ENCODE measurements around the gene ETFB.

DNA sequence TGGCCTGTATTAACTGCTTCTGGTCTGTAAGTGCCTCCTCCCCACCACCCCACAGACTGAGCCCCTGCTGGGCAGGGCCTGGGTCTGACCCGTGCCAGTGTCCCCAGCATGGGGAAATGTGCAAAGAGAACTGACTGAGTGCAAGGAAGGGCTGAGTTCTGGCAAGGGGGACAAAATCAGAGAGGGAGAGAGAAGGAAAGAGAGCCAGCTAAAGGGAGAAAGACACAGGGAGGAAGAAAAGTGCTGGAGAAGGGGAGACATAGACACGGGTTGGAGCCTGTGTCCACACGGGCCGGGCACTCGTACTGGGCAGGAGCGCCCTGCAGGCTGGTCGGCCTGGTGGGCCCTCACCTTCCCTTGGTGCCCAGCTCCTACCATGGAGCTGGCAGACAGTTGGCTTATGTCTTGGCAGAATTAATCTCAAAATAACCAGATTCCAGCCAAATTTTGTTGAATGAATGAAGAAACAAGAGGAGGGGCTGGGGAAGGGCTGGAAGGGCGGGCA is 5.0 kb upstream of the ETFB start:
- TF ChIP-seq RAD21 (IDR thresholded peaks at IDR 0.05; ENCODE audit: low read length) (no peak), POLR2AphosphoS5 (IDR thresholded peaks at IDR 0.05; ENCODE audit: low read depth, low read length) (no peak), EZH2phosphoT487 (IDR thresholded peaks at IDR 0.05; ENCODE audit: borderline replicate concordance, low read depth) (no peak), TAF1 (IDR thresholded peaks at IDR 0.05; ENCODE audit: borderline replicate concordance, low read depth, low read length) (no peak), SIN3A (IDR thresholded peaks at IDR 0.05; ENCODE audit: borderline replicate concordance, low read depth, low read length) (no peak), ELF1 (IDR thresholded peaks at IDR 0.05) (no peak), JUND (IDR thresholded peaks at IDR 0.05) (no peak)
- TF ChIP-seq, protein P1, sequence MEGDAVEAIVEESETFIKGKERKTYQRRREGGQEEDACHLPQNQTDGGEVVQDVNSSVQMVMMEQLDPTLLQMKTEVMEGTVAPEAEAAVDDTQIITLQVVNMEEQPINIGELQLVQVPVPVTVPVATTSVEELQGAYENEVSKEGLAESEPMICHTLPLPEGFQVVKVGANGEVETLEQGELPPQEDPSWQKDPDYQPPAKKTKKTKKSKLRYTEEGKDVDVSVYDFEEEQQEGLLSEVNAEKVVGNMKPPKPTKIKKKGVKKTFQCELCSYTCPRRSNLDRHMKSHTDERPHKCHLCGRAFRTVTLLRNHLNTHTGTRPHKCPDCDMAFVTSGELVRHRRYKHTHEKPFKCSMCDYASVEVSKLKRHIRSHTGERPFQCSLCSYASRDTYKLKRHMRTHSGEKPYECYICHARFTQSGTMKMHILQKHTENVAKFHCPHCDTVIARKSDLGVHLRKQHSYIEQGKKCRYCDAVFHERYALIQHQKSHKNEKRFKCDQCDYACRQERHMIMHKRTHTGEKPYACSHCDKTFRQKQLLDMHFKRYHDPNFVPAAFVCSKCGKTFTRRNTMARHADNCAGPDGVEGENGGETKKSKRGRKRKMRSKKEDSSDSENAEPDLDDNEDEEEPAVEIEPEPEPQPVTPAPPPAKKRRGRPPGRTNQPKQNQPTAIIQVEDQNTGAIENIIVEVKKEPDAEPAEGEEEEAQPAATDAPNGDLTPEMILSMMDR (IDR thresholded peaks at IDR 0.05): no peak
- TF ChIP-seq, protein P2, sequence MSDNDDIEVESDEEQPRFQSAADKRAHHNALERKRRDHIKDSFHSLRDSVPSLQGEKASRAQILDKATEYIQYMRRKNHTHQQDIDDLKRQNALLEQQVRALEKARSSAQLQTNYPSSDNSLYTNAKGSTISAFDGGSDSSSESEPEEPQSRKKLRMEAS (IDR thresholded peaks at IDR 0.05; ENCODE audit: low read depth): no peak
